ENCODE results near the gene METTL25B.

METTL25B gene

DNA sequence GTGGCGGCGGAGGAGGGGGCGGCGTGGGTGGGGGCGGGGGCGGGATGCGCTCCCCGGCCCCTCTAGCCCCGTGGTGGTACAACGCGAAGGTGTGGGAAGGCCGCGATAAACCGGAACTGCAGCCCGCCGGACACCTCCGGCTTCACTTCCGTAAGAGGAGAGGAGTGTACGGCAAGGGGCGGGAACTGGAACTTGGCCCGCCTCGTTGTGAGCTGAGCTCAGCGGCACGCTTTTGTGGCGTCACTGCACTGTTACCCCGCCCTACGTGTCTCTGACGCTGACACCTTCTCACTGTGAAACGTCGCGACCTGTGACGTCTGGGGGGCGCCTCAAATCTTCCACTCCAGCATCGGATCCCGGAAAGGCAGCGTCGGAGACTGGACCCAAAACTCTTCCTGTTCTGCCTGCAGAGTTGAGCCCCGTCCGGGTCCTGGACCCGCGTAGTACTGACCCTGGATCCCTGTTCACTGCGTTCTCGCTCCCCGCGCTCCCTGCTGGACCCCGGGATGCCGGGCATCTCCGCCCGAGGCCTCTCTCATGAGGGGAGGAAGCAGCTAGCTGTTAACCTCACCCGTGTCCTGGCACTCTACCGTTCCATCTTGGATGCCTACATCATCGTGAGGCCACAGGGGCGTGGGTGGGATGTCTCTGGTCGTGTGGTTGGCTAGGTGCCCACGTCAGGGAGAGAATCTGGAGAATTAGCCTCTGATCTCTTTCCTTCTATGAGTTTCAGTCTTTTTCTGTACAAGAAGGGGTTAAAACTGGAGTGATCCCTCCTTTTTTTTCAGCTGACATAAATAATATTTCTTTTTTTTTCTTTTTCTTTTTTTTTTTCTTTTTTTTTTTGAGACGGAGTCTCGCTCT is 562 bp downstream of the METTL25B start, which contains the start of gene ISG20L2:
ISG20L2 (minus strand) TSS at position 168 of the 864 bp plus-strand sequence. CDS start 1,114 bp downstream, outside the sequence.
- peak within 1 kb of the TSS; percentile 99 for H3K27ac Mint-ChIP-seq
- peaks cover 19% of the 10 kb centered on the region for H3K4me1 Mint-ChIP-seq
- peak; percentile 96 for DNase-seq
- no peaks in the 10 kb centered on the region for H3K9me3 Mint-ChIP-seq
- peaks cover 20% of the 10 kb centered on the region for H3K36me3 Mint-ChIP-seq (ENCODE audit: low read depth)
- ATAC-seq, result peak; percentile 94
- no peaks in the 10 kb centered on the region for H3K27me3 Mint-ChIP-seq
- H3K4me3 Mint-ChIP-seq, result no peak within 1 kb of the TSS

DNA sequence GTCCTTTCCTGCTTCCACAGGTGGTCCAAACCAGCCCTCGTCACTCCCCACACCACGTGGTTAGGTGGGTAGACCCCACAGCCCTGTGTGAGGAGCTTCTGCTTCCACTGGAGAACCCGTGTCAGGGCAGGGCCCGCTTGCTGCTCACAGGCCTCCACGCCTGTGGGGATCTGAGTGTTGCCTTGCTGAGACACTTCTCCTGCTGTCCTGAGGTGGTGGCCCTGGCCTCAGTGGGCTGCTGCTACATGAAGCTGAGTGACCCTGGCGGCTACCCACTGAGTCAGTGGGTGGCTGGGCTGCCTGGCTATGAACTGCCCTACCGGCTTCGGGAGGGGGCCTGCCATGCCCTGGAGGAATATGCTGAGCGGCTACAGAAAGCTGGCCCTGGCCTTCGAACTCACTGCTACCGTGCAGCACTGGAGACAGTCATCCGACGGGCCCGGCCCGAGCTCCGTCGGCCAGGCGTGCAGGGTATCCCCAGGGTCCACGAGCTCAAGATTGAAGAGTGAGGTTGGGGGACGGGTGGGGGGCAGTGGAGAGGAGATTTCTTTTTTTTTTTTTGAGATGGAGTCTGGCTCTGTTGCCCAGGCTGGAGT is 5.8 kb downstream of the METTL25B start:
- no peak overlapping the region for H3K4me3 Mint-ChIP-seq
- peaks cover 30% of the 10 kb centered on the region for H3K36me3 Mint-ChIP-seq (ENCODE audit: low read depth)
- peaks cover 20% of the 10 kb centered on the region for H3K4me1 Mint-ChIP-seq
- no peak for ATAC-seq
- no peak overlapping the region for H3K27ac Mint-ChIP-seq
- no peaks in the 10 kb centered on the region for H3K27me3 Mint-ChIP-seq
- no peaks in the 10 kb centered on the region for H3K9me3 Mint-ChIP-seq
- DNase-seq, result no peak

DNA sequence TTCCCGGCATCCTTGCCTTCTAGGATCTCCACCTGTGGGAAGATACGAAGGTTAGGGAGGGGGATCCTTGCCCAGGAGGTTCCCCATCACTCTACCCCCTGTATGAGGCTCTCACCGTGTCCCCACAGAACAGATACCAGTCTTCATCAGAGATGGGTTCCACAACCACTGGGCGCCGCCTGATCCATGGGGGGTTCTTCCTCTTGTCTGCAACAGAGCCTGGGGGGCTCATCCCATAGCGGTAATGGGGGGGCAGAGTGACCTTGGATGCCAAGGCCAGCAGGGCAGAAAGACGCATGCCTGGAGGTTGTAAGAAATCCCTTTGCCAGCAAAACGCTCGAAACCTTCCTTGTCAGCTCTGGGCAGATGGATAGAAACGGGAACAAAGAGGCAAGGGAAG is 10.1 kb downstream of the METTL25B start:
- Mint-ChIP-seq H3K27ac (no peak overlapping the region), H3K9me3 (no peaks in the 10 kb centered on the region), H3K27me3 (no peaks in the 10 kb centered on the region), H3K4me3 (peak overlapping the region; percentile 96), H3K36me3 (ENCODE audit: low read depth) (peaks cover 51% of the 10 kb centered on the region), H3K4me1 (peaks cover 44% of the 10 kb centered on the region)
- ATAC-seq (no peak), DNase-seq (no peak)

DNA sequence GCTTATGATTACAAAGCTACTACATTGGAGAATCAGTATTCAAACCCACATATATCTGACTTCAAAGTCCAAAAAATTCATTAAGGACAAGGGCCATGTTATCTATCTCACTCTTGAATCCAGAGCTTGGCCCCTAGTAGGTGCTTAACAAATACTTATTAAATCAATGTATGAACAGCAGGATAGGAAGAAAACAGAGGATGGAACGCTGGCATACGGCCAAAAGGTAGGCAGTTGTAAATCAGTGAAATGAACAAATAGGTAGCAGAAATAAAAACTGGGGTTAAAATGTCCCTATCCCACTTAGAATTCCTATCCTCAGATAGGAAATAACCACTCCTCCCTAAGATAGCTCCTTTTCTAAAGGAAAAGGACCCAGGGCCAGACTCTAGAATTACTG is 10.6 kb downstream of the METTL25B start:
- H3K27ac Mint-ChIP-seq, result peak overlapping the region; percentile 59
- H3K36me3 Mint-ChIP-seq (ENCODE audit: low read depth), result peaks cover 51% of the 10 kb centered on the region
- peaks cover 44% of the 10 kb centered on the region for H3K4me1 Mint-ChIP-seq
- no peaks in the 10 kb centered on the region for H3K27me3 Mint-ChIP-seq
- H3K9me3 Mint-ChIP-seq, result no peaks in the 10 kb centered on the region
- no peak for ATAC-seq
- peak overlapping the region; percentile 96 for H3K4me3 Mint-ChIP-seq
- no peak for DNase-seq

DNA sequence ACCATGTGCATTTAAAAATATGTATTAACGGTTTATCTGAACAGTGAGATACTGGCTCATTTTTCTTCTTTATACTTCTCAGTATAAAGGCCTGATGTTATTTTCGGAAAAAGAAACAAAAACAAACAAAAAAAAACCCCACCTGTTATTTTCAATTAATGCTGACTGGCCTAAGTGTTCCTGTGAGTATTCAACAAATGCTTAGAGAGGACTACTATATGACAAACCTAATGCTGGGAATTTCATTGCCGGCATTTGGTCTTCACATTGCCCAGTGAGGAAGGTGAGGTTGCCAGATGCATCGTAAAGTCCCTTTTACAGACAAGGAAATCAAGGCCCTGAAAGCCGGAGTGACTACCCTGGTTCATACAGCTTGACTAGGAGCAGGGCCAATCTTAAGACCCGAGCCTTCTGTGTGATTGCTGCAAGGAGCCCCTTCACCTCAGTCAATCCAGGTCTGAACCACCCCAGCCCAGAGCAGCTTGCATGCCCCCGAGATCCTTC is 12.0 kb downstream of the METTL25B start:
- Mint-ChIP-seq H3K4me3 (peak overlapping the region; percentile 96), H3K36me3 (ENCODE audit: low read depth) (peaks cover 56% of the 10 kb centered on the region), H3K9me3 (no peaks in the 10 kb centered on the region), H3K27ac (peak overlapping the region; percentile 98), H3K27me3 (no peaks in the 10 kb centered on the region), H3K4me1 (peaks cover 44% of the 10 kb centered on the region)
- ATAC-seq, result peak; percentile 2
- no peak for DNase-seq

DNA sequence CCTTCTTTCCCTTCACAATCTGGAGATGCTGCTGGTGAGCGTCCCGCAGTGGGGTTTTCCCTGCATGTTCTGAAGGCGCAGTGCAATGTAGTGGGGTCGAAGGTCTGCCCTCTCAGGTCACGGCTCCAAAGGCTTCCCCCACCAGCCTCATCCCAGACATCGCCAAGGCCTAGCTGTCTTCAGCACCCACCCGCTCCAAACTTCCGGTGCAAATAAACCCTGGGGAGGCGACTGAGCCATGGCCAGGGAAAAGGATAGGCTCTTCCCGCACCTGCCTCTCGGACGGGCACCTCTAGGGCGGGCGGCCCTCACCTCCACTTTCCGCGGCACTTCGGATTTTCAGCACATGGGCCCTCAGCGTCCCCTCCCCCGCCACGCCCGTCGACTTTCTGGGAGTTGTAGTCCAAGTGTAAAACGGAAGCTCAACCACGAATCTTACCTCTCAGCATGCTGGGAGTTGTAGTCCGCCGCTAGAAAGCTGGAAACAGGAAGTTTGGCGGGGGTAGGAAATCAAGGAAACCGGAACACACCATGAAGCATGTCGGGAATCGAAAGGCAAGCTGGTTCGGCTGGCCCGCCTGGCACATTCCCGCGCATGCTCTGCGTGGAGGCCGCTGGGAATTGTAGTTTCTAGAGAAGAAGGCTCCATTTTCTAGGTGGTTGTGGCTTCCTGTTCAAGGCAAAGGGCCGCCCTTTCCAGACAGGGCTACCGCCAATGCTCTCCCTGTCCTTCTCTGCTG is 12.6 kb downstream of the METTL25B start, which contains the start of gene MRPL24:
MRPL24 (minus strand) TSS at position 348 of the 740 bp plus-strand sequence. CDS start 2,384 bp downstream, outside the sequence.
- Mint-ChIP-seq H3K4me1 (peaks cover 48% of the 10 kb centered on the region), H3K4me3 (peak within 1 kb of the TSS; percentile 96), H3K27ac (peak within 1 kb of the TSS; percentile 98), H3K36me3 (ENCODE audit: low read depth) (peaks cover 58% of the 10 kb centered on the region), H3K9me3 (no peaks in the 10 kb centered on the region), H3K27me3 (no peaks in the 10 kb centered on the region)
- DNase-seq (peak; percentile 94), ATAC-seq (peak; percentile 88)

DNA sequence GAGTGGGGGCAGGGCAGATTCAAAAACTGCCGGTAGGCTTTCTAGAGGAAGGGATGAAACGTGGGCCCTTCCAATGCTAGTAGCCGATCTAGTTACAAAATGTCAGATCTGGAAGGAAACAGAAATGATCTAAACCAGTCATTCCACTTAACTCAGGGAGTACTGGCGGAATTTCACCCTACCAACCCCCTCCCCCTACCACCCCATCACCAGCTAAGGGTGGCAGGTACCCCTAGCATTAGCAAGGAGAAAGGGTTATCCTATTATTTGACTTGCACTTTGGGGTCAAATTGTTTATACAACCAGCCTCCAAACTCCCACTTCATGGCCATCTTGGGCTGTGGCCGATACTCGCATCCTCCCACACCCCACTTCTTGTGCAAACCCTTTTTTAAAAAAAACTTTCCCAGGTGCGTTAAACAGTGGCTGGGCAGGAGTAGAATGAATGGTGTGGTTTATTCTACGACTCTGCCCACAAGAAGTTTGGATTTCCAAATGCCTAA is 13.3 kb downstream of the METTL25B start:
- Mint-ChIP-seq H3K36me3 (ENCODE audit: low read depth) (peaks cover 58% of the 10 kb centered on the region), H3K27ac (peak overlapping the region; percentile 98), H3K27me3 (no peaks in the 10 kb centered on the region), H3K4me1 (peaks cover 54% of the 10 kb centered on the region), H3K9me3 (no peaks in the 10 kb centered on the region), H3K4me3 (peak overlapping the region; percentile 96)
- ATAC-seq (no peak), DNase-seq (no peak)

DNA sequence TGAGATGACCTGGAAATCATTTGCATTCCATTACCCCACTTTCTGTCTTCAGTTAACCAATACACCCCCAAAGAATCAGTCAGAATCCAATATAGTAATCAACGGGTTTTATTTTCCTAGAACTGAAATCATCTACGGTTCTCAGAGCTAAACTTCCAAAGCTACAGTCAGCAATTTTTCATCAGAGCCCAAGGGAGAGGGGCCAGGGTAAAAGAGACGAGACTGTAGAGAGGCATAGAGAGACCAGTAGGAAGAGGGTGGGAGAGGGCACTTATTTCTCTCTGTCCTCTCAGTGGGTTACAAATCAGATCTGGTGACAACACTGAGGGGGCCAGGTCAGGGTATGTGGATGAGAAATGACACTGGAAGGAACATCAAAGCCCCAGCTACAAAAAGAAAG is 13.7 kb downstream of the METTL25B start:
- H3K9me3 Mint-ChIP-seq, result no peaks in the 10 kb centered on the region
- DNase-seq (no peak), ATAC-seq (no peak)
- peaks cover 57% of the 10 kb centered on the region for H3K36me3 Mint-ChIP-seq (ENCODE audit: low read depth)
- H3K27ac Mint-ChIP-seq, result peak overlapping the region; percentile 98
- H3K4me3 Mint-ChIP-seq, result peak overlapping the region; percentile 96
- peaks cover 59% of the 10 kb centered on the region for H3K4me1 Mint-ChIP-seq
- no peaks in the 10 kb centered on the region for H3K27me3 Mint-ChIP-seq

DNA sequence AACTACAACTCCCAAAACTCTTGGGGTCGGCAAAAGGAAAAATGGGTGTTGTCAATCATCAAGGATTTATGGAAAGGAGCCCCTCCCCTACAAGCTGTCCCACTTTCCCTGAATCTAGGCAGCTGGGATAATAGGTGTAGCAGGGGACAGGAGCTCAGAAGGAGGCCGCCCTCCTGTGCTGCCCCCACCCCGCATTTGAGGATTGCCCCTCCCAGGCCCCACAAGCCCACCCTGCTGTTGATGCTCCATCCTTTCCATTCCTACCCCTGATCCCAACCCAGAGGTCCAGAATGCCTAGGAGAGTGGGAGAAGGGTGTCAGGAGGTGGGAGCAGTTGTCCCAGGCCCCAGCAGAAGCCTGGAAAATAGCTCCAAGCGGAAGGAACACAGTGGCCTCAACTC is 14.5 kb downstream of the METTL25B start:
- no peak overlapping the region for H3K4me3 Mint-ChIP-seq
- H3K27me3 Mint-ChIP-seq, result no peaks in the 10 kb centered on the region
- DNase-seq (no peak), ATAC-seq (no peak)
- H3K4me1 Mint-ChIP-seq, result peaks cover 65% of the 10 kb centered on the region
- peaks cover 58% of the 10 kb centered on the region for H3K36me3 Mint-ChIP-seq (ENCODE audit: low read depth)
- H3K27ac Mint-ChIP-seq, result peak overlapping the region; percentile 98
- no peaks in the 10 kb centered on the region for H3K9me3 Mint-ChIP-seq

DNA sequence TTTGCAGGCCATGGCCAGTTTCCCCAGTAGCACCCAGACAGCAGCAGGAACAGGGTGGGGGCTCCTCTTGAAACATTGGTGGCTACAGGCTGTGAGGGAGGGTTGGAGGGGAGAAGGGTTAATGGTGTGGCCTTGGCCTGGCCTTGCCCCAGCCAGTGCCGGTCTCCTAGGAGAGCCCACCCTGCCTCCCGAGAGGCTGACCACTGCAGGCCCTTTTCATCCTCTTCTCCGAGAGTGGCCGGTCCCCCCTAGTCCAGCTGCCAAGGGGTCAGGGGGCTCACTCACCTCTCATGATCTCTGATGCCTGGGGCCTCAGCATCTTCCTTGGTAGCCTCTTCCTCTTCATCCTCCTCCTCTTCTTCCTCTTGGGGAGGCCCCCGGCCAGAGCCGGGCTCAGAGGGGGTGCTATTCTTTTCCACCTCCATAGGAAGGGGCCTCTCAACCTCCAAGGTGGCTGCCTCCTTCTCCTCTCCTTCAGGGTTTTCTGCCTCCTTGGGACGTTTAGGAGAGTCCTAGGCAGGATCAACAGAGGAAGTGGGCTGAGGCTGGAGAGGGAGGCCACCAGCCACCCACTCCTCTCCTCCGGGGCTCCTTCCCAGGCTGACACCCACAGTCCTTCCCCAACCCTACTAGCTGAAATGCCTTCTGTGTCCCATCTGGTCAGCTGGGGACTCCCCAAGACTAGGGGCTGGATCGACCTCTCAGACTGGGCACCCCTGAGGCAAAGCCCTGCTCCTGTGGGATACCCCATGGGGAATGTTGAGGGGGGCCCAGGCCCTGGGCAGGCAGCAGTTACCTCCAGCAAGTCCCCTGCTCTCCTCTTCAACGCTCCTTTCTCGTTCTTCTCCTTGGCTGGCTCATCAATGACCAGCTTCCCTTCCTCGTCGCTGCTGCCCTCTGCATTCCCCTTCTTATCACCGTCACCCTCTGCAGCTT is 15.4 kb downstream of the METTL25B start:
- Mint-ChIP-seq H3K9me3 (no peaks in the 10 kb centered on the region), H3K4me3 (no peak overlapping the region), H3K4me1 (peaks cover 71% of the 10 kb centered on the region), H3K27ac (peak overlapping the region; percentile 29), H3K36me3 (ENCODE audit: low read depth) (peaks cover 53% of the 10 kb centered on the region), H3K27me3 (no peaks in the 10 kb centered on the region)
- ATAC-seq, result no peak
- DNase-seq, result no peak

DNA sequence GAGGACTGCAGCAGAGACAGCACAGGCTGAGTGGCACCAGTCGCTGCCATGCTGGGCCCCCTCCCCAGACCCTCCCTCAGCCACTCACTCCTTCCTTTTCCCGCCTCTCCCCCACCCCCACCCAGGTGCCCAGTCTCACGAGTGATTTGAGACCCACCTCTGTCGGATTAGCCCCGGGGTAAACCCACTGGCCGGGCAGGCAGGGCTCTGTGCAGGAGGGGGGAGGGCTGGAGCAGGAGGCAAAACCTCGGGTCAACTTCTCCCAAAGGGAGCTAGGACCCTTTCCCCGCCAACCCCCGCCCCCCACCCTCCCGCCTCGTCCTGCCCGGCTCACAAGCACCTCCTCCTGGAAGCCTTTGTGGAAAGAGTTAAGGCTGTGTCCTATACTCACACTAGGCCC is 16.1 kb downstream of the METTL25B start:
- Mint-ChIP-seq H3K36me3 (ENCODE audit: low read depth) (peaks cover 53% of the 10 kb centered on the region), H3K27ac (no peak overlapping the region), H3K4me3 (no peak overlapping the region), H3K4me1 (peaks cover 71% of the 10 kb centered on the region), H3K9me3 (no peaks in the 10 kb centered on the region), H3K27me3 (no peaks in the 10 kb centered on the region)
- no peak for DNase-seq
- ATAC-seq, result no peak

DNA sequence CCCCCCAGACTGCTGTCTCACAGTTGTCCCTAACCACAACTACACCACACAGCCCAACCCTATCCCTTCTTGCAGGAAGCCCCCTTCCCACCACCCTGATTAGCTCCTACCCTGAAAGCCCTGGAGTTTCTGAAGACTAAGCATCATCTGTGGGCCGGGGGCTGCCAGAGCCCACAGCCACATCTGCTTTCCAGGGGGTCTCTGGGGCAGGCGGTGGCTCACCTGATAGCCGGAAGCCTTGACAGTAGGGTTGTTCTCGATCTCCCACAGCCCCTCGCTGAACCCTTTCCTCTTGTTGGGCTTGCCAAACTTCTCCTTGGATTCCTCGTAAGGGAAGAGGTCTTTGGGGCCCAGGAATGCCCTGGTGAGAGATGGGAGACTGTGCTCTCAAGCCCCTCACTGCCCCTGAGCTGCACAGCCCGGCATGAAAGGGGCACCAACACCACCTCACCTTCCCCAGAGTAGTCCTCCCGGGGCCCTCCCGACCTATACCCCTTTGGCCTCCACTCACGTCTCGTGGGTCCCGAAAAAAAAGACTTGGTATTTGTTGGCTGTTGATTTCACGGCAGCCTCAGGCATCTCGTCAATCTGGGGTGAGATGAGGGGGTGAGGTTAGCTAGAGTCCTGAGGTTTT is 16.6 kb downstream of the METTL25B start:
- Mint-ChIP-seq H3K36me3 (ENCODE audit: low read depth) (peaks cover 56% of the 10 kb centered on the region), H3K9me3 (no peaks in the 10 kb centered on the region), H3K27me3 (no peaks in the 10 kb centered on the region)

DNA sequence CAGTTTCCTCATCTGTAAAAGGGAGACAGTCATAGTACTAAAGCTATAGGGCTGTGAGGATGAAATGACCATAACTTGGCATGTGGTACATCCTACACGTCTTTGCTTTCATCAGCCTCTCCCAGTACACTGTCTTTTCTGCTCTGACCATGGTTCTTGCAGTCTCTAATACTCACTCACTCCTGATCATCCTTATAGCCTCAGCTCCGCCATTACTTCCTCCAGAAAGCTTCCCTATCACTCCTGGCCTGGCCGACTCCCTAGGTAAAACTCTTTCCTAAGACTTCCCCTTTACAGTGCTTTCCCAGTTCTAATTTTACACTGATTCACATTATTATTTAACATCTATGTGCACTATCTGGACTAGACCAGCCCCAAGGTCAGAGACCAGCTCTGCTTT is 17.6 kb downstream of the METTL25B start:
- no peaks in the 10 kb centered on the region for H3K27me3 Mint-ChIP-seq
- no peak for DNase-seq
- no peak overlapping the region for H3K4me3 Mint-ChIP-seq
- H3K4me1 Mint-ChIP-seq, result peaks cover 68% of the 10 kb centered on the region
- H3K27ac Mint-ChIP-seq, result peak overlapping the region; percentile 94
- no peaks in the 10 kb centered on the region for H3K9me3 Mint-ChIP-seq
- H3K36me3 Mint-ChIP-seq (ENCODE audit: low read depth), result peaks cover 56% of the 10 kb centered on the region
- no peak for ATAC-seq

More for the DNA sequence above, 16.6 kb downstream of the METTL25B start:
- DNase-seq (no peak), ATAC-seq (no peak)
- Mint-ChIP-seq H3K27ac (peak overlapping the region; percentile 94), H3K4me1 (peaks cover 72% of the 10 kb centered on the region), H3K4me3 (no peak overlapping the region)
